CD1c-positive myeloid dendritic cell (primary cell): ENCODE data around the gene MAPK12.
A peak's percentile ranks its signal among the peaks of the same experiment; 100 is the strongest.

Experiments used
- DNase-seq: peaks from one replicate; pipeline ENCODE4 v3.0.0-alpha.2; 2016; ENCODE audit errors: extremely low spot score

Gene MAPK12

DNA sequence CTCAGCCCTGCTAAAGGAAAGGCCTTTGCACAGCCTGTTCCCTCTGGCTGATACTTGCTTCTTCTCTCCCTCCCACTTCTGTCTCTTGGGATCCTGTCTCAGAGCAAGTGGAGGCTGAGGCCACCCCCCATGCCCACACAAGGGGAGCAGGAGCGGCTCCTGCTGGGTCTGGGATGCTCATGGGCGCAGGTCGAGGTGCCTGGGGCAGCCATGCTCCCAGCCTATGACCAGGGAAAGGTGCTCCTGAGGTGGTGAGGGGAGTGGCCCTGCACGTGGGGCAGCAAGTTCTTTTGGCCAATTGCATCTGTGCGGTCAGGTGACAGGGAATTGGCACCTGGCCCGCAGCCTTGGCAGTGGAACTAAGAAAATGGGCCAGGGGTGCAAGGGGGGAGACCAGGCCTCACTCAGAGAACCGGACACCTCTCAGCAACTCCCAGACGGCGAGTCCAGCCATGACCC lies 7.2 kb upstream of the MAPK12 start:
- no peak for DNase-seq

DNA sequence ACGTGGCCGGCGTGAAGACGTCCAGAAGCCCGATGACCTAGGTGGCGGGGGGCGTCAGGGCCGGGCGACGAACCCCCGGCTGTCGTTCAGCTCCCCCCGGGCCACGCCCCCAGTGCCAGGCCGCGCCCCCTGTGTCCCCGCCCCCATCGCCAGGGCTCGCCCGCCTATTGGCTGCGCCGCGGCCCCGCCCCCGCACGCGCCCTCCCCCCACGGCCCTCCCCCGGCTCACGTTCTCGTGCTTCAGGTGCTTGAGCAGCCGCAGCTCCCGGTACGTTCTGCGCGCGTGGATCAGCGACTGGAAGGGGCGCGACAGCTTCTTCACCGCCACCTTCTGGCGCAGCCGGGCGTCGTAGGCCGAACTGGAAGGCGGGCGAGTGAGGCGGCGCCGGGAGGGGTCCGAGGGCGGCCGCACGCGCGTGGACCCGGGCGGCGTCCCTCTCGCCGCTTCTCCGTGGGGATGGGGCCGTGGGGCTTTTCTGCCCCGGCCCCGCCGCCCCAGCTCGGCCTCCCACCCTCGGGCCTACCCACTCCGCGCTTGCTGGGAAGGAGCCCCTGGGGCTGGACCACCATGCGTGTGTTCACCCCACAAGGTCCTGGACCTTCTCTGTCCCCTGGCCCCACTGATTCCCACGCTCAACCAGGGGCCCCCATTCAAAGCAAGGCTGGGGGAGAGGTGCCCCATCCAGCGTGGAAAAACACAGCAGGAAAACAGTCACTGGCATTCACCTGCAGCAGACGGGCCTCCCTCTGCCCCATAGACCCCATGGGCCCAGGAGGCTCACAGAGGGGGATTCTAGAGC lies 6.3 kb upstream of the MAPK12 start:
- peak; percentile 59 for DNase-seq

GRCh38 chr22:50266994-50267393 lies 5.5 kb upstream of the MAPK12 start:
- DNase-seq, result no peak

- no peak for DNase-seq
Measured at GRCh38 chr22:50264946-50265669, 3.6 kb upstream of the MAPK12 start.

DNA sequence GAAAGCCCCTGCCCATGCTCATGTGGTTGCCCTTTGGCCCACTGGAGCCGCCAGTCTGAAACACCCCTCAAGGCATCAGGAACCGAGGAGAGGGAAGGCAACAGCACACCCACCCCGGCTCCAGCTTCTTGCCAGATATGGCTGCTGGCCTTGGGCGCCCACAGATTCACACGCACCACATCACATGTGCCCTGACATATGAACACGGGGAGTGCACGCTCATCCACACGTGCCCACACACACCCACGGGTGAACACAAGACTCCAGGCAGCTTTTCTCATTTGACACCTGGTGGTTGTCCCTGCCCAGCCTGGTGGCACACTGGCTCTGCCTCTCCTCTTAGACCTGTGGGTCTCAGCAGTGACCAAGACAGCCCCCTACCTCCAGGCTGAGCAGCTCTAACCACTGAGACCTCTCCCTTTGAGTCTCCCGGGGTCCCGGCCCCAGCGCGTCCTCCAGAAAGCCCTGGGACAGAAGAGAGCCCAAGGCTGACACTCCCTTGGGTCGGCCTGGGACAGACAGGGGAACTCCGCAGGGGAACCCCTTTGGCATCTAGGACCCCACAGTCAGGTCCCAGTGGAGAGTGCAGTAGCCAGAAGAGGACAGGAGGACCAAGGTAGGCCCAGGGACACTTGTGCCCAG lies 2.7 kb upstream of the MAPK12 start:
- DNase-seq, result no peak

DNA sequence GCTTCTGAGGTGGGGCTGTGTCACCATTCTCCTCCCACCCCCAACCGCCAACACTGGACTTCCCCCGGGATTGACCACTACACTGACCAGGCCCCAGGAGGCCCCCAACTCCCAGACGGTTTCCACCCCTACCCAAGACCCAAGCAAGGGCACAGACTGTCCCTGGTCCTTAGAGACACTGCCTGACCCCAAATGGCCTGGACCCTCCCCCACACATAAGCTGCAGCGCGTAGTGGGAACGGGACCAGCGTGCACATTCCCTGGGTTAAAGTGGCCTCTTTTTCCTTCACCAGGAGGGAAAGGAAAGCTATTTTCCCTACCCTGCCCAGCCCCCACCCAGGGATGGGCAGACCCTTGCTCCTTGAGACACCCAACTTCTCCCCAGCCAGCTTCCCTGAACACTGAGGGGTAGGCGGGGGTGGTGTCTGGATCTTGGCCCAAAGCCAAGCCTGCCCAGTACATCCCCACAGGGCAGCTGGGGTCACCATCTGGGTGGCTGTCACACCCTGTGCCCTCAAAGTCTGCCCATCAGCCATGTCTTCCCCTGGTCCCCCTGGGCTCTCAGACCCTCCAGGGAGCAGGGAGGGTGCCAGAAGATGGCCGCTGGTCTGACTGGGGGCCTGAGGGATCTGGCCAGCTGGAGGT lies 1.6 kb upstream of the MAPK12 start:
- no peak for DNase-seq

DNA sequence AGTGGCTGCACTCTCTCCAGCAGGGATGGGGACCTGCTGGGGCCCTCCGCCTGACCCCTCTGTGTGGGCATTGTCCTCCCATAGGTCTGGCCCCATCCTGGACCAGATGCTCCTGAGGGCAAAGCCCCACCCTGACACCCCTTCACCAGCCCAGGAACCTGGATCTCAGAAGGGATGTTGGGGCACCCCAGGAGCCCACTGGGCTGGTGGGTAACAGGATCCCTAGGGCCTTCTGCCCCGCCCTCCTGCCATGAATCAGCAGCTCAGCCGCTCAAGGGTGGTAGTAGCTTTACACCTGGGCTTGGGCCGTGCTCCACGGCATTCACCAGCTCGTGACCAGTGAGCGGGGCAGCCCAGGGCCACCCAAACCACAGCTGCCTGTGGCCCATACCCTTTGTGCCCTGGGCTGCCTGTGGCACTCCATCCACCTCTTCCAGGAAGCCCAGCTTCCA lies 1.0 kb upstream of the MAPK12 start:
- no peak for DNase-seq

DNA sequence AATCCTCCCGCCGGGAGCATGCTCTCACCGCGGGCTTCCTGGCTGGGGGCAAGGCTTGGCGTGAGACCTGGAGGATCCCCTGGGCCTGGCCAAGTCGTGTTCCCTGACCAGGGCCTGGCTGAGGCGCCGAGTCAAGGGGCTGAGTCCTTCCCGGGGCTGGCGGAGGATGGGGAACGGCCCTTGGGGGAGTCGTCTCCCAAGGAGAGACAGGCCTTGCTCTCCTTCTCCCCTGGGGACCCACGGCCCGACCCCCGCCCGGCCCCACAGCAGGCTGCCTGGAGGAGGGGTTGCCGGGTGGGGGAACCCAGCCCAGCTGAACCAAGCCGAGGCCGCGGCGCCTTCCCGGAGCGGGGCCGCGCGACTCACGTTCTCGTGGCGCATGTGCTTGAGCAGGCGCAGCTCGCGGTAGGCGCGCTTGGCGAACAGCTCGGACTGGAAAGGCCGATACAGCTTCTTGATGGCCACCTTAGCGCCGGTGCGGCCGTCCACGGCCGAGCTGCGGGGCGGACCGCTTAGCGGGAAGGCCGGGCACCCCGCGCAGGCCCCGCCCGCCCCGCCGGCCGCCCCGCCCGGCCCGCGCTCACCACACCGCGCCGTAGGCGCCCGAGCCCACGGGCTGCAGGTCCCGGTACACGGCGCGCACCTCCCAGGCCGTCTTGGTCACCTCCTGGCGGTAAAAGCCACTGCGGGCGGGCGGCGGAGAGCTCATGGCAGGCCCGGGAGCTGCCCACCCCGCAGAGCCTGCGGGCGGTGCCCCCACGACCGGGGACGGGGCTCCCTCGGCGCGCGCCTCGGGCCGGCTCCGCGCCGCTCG lies 475 bp downstream of the MAPK12 start:
- peak; percentile 44 for DNase-seq

DNA sequence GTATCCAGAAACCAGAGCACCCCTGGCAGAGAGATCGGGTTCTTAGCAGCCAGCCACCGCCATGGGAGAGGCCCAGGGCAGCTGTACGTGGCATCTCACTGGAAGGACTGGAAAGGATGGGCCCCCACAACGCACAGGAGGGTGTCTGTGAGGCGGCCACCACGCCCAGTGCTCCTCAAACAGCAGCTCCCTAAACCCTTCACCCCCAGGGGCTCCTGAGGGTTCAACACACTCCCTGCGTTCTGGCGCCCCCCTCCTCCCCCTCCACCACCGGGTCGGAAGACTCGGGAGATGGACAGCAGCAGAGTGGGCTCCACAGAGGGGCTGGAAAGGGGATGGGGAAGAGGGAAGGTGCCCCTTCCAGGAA lies 1.1 kb downstream of the MAPK12 start:
- DNase-seq, result no peak

- DNase-seq, result no peak
Measured at GRCh38 chr22:50259302-50259701, 2.2 kb downstream of the MAPK12 start.

GRCh38 chr22:50258361-50259292 lies 2.9 kb downstream of the MAPK12 start:
- no peak for DNase-seq

- no peak for DNase-seq
Measured at GRCh38 chr22:50257451-50258360, 3.8 kb downstream of the MAPK12 start.

DNA sequence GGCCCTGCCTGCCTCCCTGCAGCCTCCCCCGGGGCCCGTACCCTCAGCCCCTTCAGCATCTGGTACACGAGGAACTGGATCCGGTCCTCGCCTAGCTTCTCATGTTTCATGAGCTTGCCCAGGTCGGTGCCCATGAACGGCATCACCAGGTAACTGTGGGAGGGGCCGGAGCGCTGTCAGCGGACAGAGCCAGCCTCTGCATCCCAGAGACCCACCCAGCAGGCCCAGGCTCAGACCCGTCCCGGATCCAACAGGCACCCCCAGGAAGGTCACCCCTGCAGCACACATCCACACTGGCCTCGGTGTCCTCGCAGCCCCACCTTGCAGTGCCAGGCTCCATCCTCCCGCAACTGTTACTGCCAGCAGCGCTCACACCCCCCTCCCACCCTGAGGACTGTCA lies 4.4 kb downstream of the MAPK12 start:
- no peak for DNase-seq

- no peak for DNase-seq
Measured at GRCh38 chr22:50256258-50256862, 5.1 kb downstream of the MAPK12 start.

- DNase-seq, result no peak
Measured at GRCh38 chr22:50255607-50256006, 5.9 kb downstream of the MAPK12 start.

GRCh38 chr22:50255099-50255498 lies 6.4 kb downstream of the MAPK12 start:
- DNase-seq, result no peak

GRCh38 chr22:50253941-50254340 lies 7.5 kb downstream of the MAPK12 start:
- DNase-seq, result no peak

DNA sequence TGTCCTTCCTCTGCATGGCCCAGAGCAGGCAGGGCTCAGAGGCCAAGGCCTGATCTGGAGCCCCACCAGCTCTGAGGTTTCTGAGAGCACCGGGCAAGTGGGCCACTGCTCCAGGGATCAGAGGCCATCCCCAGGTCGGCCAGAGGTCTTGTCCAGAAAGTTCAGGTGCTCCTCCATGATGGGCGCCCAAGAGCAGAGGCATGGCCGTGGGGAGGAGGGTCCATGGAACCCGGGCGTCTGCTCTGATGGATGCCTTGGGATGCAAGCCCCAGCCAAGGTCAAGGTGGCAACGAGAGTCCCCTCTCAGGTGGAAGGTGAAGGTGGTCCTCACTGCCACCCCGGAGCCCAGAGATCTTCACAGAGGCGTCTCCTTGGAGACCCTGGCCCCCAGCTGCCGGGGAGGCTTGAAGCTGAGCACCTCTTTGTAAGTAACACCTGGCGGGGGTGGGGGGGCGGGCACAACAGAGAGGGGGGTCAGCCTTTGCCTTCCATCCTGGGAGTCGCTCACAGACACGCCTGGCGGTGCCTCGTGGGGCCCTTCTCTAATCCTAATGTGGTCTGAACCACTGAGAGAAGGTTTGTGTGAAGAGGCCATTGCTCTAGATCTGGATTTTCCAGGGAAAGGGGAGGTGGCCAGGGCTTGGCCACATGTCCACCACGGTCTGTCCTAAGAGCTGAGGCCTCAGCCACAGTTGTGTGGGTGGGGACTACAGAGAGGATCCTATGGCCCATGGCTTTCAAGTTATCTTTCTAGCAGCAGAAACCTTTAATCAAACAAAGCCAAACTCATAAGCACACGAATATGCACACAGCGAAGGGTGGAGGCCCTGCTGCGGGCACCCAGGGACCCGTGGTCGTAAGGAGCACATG lies 8.2 kb downstream of the MAPK12 start:
- no peak for DNase-seq
